ENCODE results near the gene PCF11. TPM values are rescaled to one million over a fixed set of nuclear protein-coding genes. Genes with fewer than 3 reads are reported as not detected.

The PCF11 gene
- polyA plus RNA-seq, 1 donor from 2014 or later: 82.4 TPM

GRCh38 chr11:83124636-83125424 lies 32.1 kb upstream of the PCF11 start:
- H3F3A ChIP-seq (ENCODE audit: insufficient read depth, low read length, poor library complexity, severe bottlenecking): no peaks in the 10 kb centered on the region
- H3K4me2 ChIP-seq (ENCODE audit: low read length): no peak overlapping the region
- no peak overlapping the region for H3K4me3 ChIP-seq (ENCODE audit: low read length)
- TF ChIP-seq TAF1 (IDR thresholded peaks at IDR 0.05; ENCODE audit: low read depth): no peak
- no peak for TF ChIP-seq POLR2AphosphoS5 (IDR thresholded peaks at IDR 0.05)
- TF ChIP-seq, protein P1, sequence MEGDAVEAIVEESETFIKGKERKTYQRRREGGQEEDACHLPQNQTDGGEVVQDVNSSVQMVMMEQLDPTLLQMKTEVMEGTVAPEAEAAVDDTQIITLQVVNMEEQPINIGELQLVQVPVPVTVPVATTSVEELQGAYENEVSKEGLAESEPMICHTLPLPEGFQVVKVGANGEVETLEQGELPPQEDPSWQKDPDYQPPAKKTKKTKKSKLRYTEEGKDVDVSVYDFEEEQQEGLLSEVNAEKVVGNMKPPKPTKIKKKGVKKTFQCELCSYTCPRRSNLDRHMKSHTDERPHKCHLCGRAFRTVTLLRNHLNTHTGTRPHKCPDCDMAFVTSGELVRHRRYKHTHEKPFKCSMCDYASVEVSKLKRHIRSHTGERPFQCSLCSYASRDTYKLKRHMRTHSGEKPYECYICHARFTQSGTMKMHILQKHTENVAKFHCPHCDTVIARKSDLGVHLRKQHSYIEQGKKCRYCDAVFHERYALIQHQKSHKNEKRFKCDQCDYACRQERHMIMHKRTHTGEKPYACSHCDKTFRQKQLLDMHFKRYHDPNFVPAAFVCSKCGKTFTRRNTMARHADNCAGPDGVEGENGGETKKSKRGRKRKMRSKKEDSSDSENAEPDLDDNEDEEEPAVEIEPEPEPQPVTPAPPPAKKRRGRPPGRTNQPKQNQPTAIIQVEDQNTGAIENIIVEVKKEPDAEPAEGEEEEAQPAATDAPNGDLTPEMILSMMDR (IDR thresholded peaks at IDR 0.05; ENCODE audit: poor library complexity, severe bottlenecking): no peak
- no peak for TF ChIP-seq EP300 (conservative IDR thresholded peaks at IDR 0.05; ENCODE audit: poor library complexity, severe bottlenecking)
- no peak for TF ChIP-seq EZH2 (IDR thresholded peaks at IDR 0.05; ENCODE audit: borderline replicate concordance, insufficient read depth, low read length, poor library complexity, severe bottlenecking)
- no peak for TF ChIP-seq RAD21 (conservative IDR thresholded peaks at IDR 0.05)
- no peak for TF ChIP-seq SMC3 (conservative IDR thresholded peaks at IDR 0.05; ENCODE audit: poor library complexity)
- H3K9ac ChIP-seq (ENCODE audit: low read length): no peak overlapping the region
- H3K36me3 ChIP-seq (ENCODE audit: insufficient read depth, low read length): no peaks in the 10 kb centered on the region
- no peak overlapping the region for H2AFZ ChIP-seq (ENCODE audit: low read depth, low read length)
- H3K27me3 ChIP-seq (ENCODE audit: insufficient read depth, low read depth, low read length): no peaks in the 10 kb centered on the region
- H3K79me2 ChIP-seq (replicated peaks; ENCODE audit: insufficient read depth, low read length): no peaks in the 10 kb centered on the region
- H3K9me2 ChIP-seq (ENCODE audit: insufficient read depth, low read length): no peaks in the 10 kb centered on the region
- no peaks in the 10 kb centered on the region for H3K9me3 ChIP-seq (ENCODE audit: low read length)
- no peak overlapping the region for H3K27ac ChIP-seq (ENCODE audit: low read length)
- no peaks in the 10 kb centered on the region for H4K20me1 ChIP-seq (ENCODE audit: insufficient read depth)

DNA sequence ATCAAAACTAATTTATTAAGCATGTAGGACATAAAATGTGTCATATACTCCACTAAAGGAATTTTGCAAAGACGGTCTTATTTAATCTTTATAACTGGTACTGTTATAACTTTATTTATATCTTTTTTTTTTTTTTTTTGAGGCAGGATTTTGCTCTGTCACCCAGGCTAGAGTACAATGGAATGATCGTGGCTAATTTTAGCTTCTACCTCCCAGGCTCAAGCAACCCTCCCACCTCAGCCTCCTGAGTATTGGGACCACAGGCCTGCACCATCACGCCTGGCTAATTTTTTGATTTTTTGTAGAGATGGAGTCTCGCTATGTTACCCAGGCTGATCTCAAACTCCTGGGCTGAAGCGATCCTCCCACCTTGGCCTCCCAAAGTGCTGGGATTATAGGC lies 31.4 kb upstream of the PCF11 start:
- Histone ChIP-seq H3K9me3 (ENCODE audit: low read length) (no peaks in the 10 kb centered on the region), H3K36me3 (ENCODE audit: insufficient read depth, low read length) (no peaks in the 10 kb centered on the region), H3K27me3 (ENCODE audit: insufficient read depth, low read depth, low read length) (no peaks in the 10 kb centered on the region), H3K79me2 (replicated peaks; ENCODE audit: insufficient read depth, low read length) (no peaks in the 10 kb centered on the region), H3K9ac (ENCODE audit: low read length) (no peak overlapping the region), H3K9me2 (ENCODE audit: insufficient read depth, low read length) (no peaks in the 10 kb centered on the region), H3K27ac (ENCODE audit: low read length) (no peak overlapping the region), H3K4me2 (ENCODE audit: low read length) (no peak overlapping the region), H3F3A (ENCODE audit: insufficient read depth, low read length, poor library complexity, severe bottlenecking) (no peaks in the 10 kb centered on the region), H4K20me1 (ENCODE audit: insufficient read depth) (no peaks in the 10 kb centered on the region), H2AFZ (ENCODE audit: low read depth, low read length) (no peak overlapping the region), H3K4me3 (ENCODE audit: low read length) (no peak overlapping the region)
- TF ChIP-seq RAD21 (conservative IDR thresholded peaks at IDR 0.05) (no peak), TAF1 (IDR thresholded peaks at IDR 0.05; ENCODE audit: low read depth) (no peak), EP300 (conservative IDR thresholded peaks at IDR 0.05; ENCODE audit: poor library complexity, severe bottlenecking) (no peak), MXI1 (conservative IDR thresholded peaks at IDR 0.05; ENCODE audit: poor library complexity, severe bottlenecking) (no peak), POLR2AphosphoS5 (IDR thresholded peaks at IDR 0.05) (no peak), EZH2 (IDR thresholded peaks at IDR 0.05; ENCODE audit: borderline replicate concordance, insufficient read depth, low read length, poor library complexity, severe bottlenecking) (no peak), REST (IDR thresholded peaks at IDR 0.05; ENCODE audit: borderline replicate concordance) (no peak)
- TF ChIP-seq, protein P1 (IDR thresholded peaks at IDR 0.05; ENCODE audit: poor library complexity, severe bottlenecking): no peak
